ENCODE results near the gene PRAMEF13.
"Not testable (repeated sequence)": the region's sequence is repeated elsewhere in the genome, so short reads cannot be mapped to it uniquely, and the experiment has no call there.

- not testable (repeated sequence) for TF ChIP-seq CTCF, POLR2A, EP300 (IDR thresholded peaks at IDR 0.05)
Measured at GRCh38 chr1:13237572-13237971, 36.4 kb upstream of the PRAMEF13 start.

All from ovary (tissue), 3 donors.